Stimulated activated CD8-positive, alpha-beta memory T cell treated with anti-CD3 and anti-CD28 coated beads, Interleukin-4, amount 100 ng/mL, for 48 hours (primary cell): ENCODE data around the gene NSUN6.
A peak's percentile ranks its signal among the peaks of the same experiment; 100 is the strongest.
"Not testable (repeated sequence)": the region's sequence is repeated elsewhere in the genome, so short reads cannot be mapped to it uniquely, and the experiment has no call there.

Experiments
- DNase-seq: peaks from one replicate; pipeline ENCODE4 v3.0.0-alpha.2; 2020

NSUN6 gene

DNA sequence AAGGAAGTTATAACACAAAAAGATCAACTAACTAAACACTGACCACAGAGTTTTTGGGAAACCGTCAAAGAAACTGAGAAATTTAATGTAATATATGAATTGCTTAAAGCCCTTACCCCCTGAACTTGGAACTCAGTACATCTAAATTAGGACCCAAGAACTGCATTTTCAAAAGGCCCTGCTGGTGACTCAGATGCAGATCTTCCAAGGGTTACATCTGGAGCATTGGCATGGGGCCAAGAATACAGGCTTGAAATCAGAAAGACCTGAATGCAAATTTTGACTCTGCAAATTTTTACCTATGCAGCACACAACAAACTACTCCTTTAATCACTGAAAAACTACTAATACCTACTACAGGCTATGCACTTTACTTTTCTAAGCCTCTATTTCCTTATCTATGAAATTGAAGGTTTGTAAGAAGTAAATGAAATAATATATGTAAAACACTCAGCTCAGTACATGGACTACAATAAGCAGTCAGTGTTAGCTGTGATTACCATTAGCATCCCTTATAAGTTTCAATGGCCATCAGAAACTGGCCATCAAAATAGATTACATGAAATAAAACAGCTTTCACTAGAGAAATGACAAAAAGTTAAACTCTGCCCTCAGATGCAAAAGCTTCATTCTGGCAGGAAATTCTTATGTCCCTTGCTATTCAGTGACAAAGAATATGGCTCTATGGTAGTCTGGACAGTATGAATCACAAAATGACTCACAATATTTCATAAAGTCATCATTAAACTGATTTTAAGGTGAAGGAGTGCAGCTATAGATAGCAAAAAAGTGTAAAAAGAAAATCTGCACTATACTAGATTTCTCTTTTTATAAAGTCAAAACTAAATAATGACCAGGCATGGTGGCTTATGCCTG, 43.6 kb downstream of the NSUN6 start:
- no peak for DNase-seq

GRCh38 chr10:18606051-18606695, 45.2 kb downstream of the NSUN6 start:
- DNase-seq = no peak

DNA sequence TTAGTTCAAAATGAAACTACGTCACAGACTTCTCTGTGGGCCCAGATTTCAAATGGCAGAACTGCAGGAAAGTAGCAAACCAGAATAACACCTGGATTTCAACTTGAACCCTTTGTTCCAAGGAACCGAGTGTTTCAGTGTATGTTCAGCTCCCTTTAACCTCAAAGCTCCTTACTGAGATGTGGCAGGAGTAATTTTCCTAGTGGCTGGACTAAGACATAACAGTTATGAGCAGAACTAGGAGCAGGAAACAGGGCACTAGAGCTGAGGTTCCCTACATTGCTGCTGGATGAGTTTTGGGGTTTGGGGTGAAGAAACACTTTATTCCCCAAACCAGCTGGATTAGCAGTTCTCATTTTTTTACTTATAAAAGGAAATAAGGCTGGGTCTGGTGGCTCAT, 50.1 kb downstream of the NSUN6 start:
- no peak for DNase-seq

DNA sequence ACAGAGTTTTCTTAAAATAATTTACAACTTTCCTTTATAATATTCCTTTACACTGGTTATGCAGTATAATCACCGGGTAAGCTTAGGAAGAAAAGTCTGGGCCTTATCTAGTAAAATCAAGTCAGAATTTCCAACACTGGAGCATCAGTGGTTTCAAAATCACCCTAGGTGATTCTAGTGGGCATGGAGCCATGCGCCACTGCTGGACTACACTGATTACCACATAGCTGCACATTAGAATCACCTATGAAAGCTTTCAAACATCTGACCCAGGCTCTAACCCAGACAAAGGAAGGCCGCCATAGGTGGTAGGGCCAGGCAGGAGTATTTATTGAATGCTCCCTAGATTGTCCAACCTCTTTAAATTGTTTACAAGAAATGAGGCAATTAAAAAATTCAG, 52.0 kb downstream of the NSUN6 start:
- DNase-seq = no peak

GRCh38 chr10:18594574-18595156, 56.7 kb downstream of the NSUN6 start:
- DNase-seq = peak; percentile 28

DNA sequence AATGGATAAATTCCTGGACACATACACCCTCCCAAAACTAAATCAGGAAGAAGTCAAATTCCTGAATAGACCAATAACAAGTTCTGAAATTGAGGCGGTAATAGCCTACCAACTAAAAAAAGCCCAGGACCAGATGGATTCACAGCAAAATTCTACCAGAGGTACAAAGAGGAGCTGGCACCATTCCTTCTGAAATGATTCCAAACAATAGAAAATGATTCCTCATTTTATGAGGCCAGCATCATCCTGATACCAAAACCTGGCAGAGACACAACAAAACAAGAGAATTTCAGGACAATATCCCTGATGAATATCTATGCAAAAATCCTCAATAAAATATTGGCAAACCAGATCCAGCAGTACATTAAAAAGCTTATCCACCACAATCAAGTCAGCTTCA, 60.2 kb downstream of the NSUN6 start:
- DNase-seq = not testable (repeated sequence)

- not testable (repeated sequence) for DNase-seq
These were observed 64.8 kb downstream of the NSUN6 start for GRCh38 chr10:18586637-18587036.

- DNase-seq = no peak
These were observed 67.7 kb downstream of the NSUN6 start for GRCh38 chr10:18583575-18584270.

- DNase-seq = no peak
These were observed 68.6 kb downstream of the NSUN6 start for GRCh38 chr10:18582803-18583202.

GRCh38 chr10:18577823-18578685, 73.3 kb downstream of the NSUN6 start:
- no peak for DNase-seq

DNA sequence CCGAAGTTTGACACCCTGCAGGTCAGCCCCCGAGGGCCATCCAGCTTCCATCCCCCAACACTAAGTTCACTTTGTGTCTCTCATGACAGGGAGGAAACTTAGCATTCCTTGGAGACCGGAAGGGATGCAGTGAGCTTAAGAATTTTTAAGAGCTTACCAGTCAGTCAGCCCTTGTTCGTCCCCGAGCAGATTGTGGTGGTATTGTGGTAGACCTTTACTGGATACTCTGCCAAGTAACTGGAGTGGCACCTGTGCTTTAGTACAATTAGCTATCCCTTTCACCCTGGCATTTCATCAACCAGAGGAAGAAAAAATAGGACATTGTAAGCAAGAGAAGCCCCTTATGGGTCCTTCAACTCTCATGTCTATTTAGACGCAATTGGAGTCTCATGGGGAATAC, 74.8 kb downstream of the NSUN6 start:
- no peak for DNase-seq

DNA sequence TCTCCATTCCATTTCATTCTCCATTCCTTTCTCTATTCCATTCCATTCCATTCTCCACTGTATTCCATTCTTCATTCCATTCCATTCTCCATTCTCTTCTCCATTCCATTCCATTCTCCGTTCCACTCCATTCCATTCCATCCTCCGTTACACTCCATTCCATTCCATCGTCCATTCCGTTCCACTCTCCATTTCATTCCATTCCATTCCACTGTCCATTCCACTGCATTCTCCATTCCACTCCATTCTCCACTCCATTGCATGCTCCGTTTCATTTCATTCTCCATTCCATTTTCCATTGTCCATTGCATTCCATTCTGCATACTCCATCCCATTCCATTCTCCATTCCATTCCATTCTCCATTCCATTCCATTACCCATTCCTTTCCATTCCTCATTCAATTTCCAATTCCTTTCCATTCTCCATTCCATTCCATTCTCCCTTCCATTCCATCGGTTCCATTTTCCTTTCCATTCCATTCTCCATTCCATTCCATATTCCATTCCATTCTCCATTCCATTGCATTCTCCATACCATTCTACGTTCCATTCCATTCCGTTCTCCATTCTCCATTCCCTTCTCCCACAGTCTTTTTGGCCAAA, 78.3 kb downstream of the NSUN6 start:
- no peak for DNase-seq

- DNase-seq = no peak
These were observed 79.6 kb downstream of the NSUN6 start for GRCh38 chr10:18571780-18572179.

GRCh38 chr10:18571076-18571475, 80.3 kb downstream of the NSUN6 start:
- DNase-seq = no peak

DNA sequence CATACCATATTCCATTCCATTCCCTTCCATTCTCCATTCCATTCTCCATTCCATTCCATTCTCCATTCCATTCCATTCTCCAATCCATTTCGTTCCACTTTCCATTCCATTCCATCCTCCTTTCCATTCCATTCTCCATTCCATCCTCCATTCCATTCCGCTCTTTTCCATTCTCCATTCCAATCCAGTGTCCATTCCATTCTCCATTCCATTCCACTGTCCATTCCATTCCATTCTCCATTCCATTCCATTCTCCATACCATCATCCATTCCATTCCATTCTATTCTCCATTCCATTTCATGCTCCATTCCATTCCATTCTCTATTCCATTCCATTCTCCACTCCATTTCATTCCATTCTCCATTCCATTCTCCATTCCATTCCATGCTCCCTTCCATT, 81.0 kb downstream of the NSUN6 start:
- not testable (repeated sequence) for DNase-seq

DNA sequence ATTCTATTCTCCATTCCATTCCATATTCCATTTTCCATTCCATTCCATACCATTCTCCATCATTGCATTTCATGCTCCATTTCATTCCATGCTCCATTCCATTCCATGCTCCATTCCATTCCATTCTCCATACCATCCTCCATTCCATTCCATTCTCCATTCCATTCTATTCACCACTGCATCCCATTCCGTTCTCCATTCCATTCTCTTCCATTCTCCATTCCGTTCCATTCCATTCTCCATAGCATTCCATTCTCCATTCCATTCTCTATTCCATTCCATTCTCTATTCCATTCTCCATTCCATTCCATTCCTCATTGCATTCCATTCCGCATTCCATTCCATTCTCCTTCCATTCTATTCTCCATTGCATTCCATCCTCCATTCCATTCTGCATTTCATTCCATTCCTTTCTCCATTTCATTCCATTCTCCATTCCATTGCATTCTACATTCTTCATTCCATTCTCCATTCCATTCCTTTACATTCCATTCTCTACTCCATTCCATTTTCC, 84.0 kb downstream of the NSUN6 start:
- no peak for DNase-seq

DNA sequence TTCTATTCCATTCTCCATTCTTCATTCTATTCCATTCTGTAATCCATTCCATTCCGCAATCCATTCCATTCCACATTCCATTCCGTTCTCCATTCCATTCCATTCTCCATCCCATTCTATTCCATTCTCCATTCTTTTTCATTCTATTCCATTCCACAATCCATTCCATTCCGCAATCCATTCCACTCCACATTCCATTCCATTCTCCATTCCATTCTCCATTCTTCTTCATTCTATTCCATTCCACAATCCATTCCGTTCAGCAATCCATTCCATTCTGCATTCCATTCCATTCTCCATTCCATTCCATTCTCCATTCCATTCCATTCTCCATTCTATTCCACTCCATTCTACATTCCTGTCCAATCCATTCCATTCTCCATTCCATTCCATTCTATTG, 85.2 kb downstream of the NSUN6 start:
- DNase-seq = no peak

DNA sequence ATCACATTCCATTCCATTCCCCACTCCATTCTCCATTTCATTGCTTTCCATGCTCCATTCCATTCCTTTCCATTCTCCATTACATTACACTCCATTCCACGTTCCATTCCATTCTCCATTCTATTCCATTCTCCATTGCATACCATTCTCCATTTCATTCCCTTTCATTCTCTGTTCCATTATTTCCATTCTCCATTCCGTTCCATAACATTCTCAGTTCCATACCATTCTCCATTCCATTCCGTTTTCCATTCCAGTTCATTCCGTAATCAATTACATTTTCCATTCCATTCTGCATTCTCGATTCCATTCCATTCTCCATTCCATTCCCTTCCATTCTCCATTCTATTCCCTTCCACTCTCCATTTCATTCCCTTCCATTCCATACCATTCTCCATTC, 86.4 kb downstream of the NSUN6 start:
- DNase-seq = no peak

DNA sequence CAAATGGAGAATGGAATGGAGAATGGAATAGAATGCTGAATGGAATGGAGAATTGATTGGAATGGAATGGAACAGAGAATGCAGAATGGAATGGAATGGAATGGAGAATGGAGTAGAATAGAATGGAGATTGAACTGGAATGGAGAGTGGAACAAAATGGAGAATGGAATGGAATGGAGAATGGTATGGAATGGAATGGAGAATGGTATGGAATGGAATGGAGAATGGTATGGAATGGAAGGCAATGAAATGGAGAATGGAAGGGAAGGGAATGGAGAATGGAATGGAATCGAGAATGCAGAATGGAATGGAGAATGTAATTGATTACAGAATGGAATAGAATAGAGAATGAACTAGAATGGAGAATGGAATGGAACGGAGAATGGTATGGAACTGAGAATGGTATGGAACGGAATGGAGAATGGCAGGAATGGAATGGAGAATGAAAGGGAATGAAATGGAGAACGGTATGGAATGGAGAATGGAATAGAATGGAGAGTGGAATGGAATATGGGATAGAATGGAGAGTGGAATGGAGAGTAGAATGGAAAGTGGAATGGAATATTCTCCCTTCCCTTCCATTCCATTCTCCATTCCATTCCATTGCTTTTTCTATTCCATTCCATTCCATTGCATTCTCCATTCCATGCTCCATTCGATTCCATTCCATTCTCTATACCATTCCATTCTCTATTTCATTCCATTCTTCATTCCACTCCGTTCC, 88.2 kb downstream of the NSUN6 start:
- no peak for DNase-seq

DNA sequence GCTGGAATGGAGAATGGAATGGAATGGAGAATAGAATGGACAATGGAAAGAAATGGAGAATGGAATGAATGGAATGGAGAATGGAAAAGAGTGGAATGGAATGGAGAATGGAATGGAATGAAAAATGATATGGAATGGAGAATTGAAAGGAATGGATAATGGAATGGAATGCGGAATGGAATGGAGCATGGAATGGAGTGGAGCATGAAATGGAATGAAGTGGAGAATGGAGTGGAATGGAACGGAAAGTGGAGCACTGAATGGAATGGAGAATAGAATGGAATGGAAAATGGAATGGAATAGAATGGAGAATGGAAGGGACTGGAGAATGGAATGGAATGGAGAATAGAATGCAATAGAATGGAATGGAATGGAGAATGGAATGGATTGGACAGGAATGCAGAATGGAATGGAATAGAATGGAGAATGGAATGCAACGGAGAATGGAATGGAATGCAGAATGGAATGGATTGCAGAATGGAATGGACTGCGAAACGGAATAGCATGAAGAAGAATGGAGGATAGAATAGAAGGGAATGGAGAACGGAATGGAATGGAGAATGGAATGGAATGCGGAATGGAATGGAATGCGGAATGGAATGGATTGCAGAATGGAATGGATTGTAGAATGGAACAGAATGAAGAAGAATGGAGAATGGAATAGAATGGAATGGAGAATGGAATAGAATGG, 89.4 kb downstream of the NSUN6 start:
- DNase-seq = no peak
